ENCODE data around the gene PTCH1. TPM values are rescaled to one million over a fixed set of nuclear protein-coding genes. Genes with fewer than 3 reads are reported as not detected.

Gene PTCH1
- total RNA-seq, 1 experiment from 2014 or later, result 15.2 TPM

DNA sequence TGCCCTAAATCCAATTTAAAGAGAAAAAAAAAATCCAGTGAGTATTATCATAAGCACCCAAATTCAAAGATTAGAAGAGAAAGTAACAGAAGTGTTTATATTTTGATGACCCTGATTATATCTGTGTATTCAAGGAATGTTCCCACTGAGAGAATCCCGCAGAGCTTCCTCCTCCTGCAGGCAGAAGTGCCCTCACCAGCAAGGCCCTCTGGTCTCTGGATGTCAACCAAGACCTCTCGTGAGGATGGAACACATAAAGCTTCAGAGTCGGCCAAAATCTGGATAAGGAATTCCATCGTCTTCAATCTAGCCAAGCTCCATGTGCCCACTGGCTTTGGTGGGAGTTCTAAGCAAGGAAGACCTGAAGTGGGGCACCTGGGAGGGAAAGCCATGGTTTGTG lies 18.1 kb downstream of the PTCH1 start:
- Histone ChIP-seq H3K9me2 (ENCODE audit: insufficient read depth) (no peaks in the 10 kb centered on the region), H3K4me3 (replicated peaks in 1 of 2; ENCODE audit: low read depth in 1 of 2, low read length in 2 of 2) (no peak overlapping the region), H3K36me3 (ENCODE audit: control insufficient read depth in 1 of 2, insufficient read depth in 2 of 2, low read length in 2 of 2) (no peaks in the 10 kb centered on the region), H4K20me1 (ENCODE audit: insufficient read depth) (no peaks in the 10 kb centered on the region), H2AFZ (ENCODE audit: low read depth, low read length, poor library complexity, severe bottlenecking) (no peak overlapping the region), H3K4me1 (ENCODE audit: control insufficient read depth in 1 of 2, insufficient read depth in 2 of 2, low read length in 2 of 2) (peaks cover 13 to 14% of the 10 kb centered on the region in 2 experiments), H3K9me3 (ENCODE audit: control insufficient read depth in 1 of 2, insufficient read depth in 1 of 2, low read depth in 1 of 2, low read length in 2 of 2) (no peaks in the 10 kb centered on the region), H3K27ac (ENCODE audit: low read depth, low read length) (no peak overlapping the region), H3K9ac (ENCODE audit: low read length) (no peak overlapping the region), H3K27me3 (ENCODE audit: insufficient read depth, low read length) (no peaks in the 10 kb centered on the region), H3K4me2 (ENCODE audit: low read length) (no peak overlapping the region), H3K79me2 (ENCODE audit: insufficient read depth, low read length) (no peaks in the 10 kb centered on the region)
- BruUV-seq (replicated peaks), result no TSS peak
- intact Hi-C loops (cut with micrococcal nuclease), result no loop called here
- ChIA-PET POLR2A (no interaction called here), RAD21 (ENCODE audit: low non-redundant PET in 1 of 2, low total read pairs in 2 of 2, uncharacterized antibody in 2 of 2, unreplicated experiment in 2 of 2) (no interaction called here), CTCF (no interaction called here)
- no peak for TF ChIP-seq SIN3A (IDR thresholded peaks at IDR 0.05; ENCODE audit: low read depth)
- TF ChIP-seq, protein P1, sequence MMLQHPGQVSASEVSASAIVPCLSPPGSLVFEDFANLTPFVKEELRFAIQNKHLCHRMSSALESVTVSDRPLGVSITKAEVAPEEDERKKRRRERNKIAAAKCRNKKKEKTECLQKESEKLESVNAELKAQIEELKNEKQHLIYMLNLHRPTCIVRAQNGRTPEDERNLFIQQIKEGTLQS (IDR thresholded peaks at IDR 0.05), result no peak
- TF ChIP-seq MAX (IDR thresholded peaks at IDR 0.05), result no peak
- ATAC-seq (no peak), DNase-seq (ENCODE audit: low read depth, low spot score) (no peak)

DNA sequence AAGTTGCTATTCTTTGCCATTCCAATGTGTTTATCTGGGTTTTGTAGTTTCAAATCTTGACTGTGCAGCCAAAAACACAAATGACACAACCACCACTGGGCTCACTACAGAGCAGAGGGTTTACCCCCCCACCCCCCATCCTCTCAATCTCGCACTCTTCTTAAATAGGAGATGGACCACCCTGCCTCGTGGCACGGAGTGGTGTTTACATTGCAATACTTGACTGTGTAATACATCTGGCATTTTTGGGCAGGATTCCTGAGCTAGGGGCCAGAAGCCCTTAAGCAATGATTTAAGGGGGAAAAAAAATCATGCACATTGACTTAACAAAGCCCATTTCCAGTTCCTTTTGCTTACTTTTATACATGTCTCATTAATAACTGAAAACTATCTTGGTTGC lies 19.0 kb downstream of the PTCH1 start:
- no peaks in the 10 kb centered on the region for H3K9me3 ChIP-seq (ENCODE audit: control insufficient read depth in 1 of 2, insufficient read depth in 1 of 2, low read depth in 1 of 2, low read length in 2 of 2)
- no peak overlapping the region for H3K9ac ChIP-seq (ENCODE audit: low read length)
- intact Hi-C loops (cut with micrococcal nuclease), result no loop called here
- no TSS peak for BruUV-seq (replicated peaks)
- no peak overlapping the region for H3K4me3 ChIP-seq (replicated peaks in 1 of 2; ENCODE audit: low read depth in 1 of 2, low read length in 2 of 2)
- peaks cover 13 to 14% of the 10 kb centered on the region in 2 experiments for H3K4me1 ChIP-seq (ENCODE audit: control insufficient read depth in 1 of 2, insufficient read depth in 2 of 2, low read length in 2 of 2)
- H3K36me3 ChIP-seq (ENCODE audit: control insufficient read depth in 1 of 2, insufficient read depth in 2 of 2, low read length in 2 of 2), result no peaks in the 10 kb centered on the region
- DNase-seq (ENCODE audit: low read depth, low spot score), result no peak
- no peak overlapping the region for H3K4me2 ChIP-seq (ENCODE audit: low read length)
- no peaks in the 10 kb centered on the region for H3K79me2 ChIP-seq (ENCODE audit: insufficient read depth, low read length)
- ATAC-seq, result no peak
- H3K27ac ChIP-seq (ENCODE audit: low read depth, low read length), result no peak overlapping the region
- H3K9me2 ChIP-seq (ENCODE audit: insufficient read depth), result no peaks in the 10 kb centered on the region
- no peak for TF ChIP-seq ZFX (IDR thresholded peaks at IDR 0.05)
- H4K20me1 ChIP-seq (ENCODE audit: insufficient read depth), result no peaks in the 10 kb centered on the region
- POLR2A ChIA-PET, result no interaction called here
- H3K27me3 ChIP-seq (ENCODE audit: insufficient read depth, low read length), result no peaks in the 10 kb centered on the region
- no peak overlapping the region for H2AFZ ChIP-seq (ENCODE audit: low read depth, low read length, poor library complexity, severe bottlenecking)
- RAD21 ChIA-PET (ENCODE audit: low non-redundant PET in 1 of 2, low total read pairs in 2 of 2, uncharacterized antibody in 2 of 2, unreplicated experiment in 2 of 2), result interaction anchor here in 1 of 2 experiments (0.5 kb wide), 1 partner anchor 13 kb away, joined by 3 read pairs; no protein-coding TSS in a partner anchor
- CTCF ChIA-PET, result no interaction called here

All from HCT116 (cell line).